Middle frontal gyrus (tissue), 1 donor: Measurements from ENCODE around the gene MLC1.
A peak's percentile ranks its signal among the peaks of the same experiment; 100 is the strongest.

Experiments used
- DNase-seq: peaks from one replicate; pipeline ENCODE4 v3.0.0-alpha.2; 2015; ENCODE audit warnings: low spot score; ENCODE audit errors: extremely low spot score

The MLC1 gene

GRCh38 chr22:50035976-50036724 is 49.1 kb downstream of the MLC1 start:
- no peak for DNase-seq

GRCh38 chr22:50035131-50035881 is 49.9 kb downstream of the MLC1 start:
- DNase-seq: no peak

- DNase-seq: no peak
Observed at GRCh38 chr22:50034126-50035081, 50.8 kb downstream of the MLC1 start.

- no peak for DNase-seq
Observed at GRCh38 chr22:50032941-50033601, 52.2 kb downstream of the MLC1 start.

GRCh38 chr22:50032109-50032871 is 52.9 kb downstream of the MLC1 start:
- DNase-seq: no peak

GRCh38 chr22:50031189-50032091 is 53.8 kb downstream of the MLC1 start:
- no peak for DNase-seq

GRCh38 chr22:50030297-50031188 is 54.7 kb downstream of the MLC1 start:
- DNase-seq: peak; percentile 43

GRCh38 chr22:50027639-50028537 is 57.3 kb downstream of the MLC1 start:
- no peak for DNase-seq

- DNase-seq: no peak
Observed at GRCh38 chr22:50025993-50026392, 59.2 kb downstream of the MLC1 start.

- no peak for DNase-seq
Observed at GRCh38 chr22:50022171-50022819, 62.9 kb downstream of the MLC1 start.

- DNase-seq: no peak
Observed at GRCh38 chr22:50020606-50021005, 64.6 kb downstream of the MLC1 start.

GRCh38 chr22:50019316-50019715 is 65.9 kb downstream of the MLC1 start:
- DNase-seq: no peak

GRCh38 chr22:50018608-50019285 is 66.5 kb downstream of the MLC1 start:
- no peak for DNase-seq

GRCh38 chr22:50017701-50018224 is 67.5 kb downstream of the MLC1 start:
- DNase-seq: no peak

GRCh38 chr22:50016988-50017700 is 68.1 kb downstream of the MLC1 start:
- DNase-seq: no peak
